A549 (cell line): ENCODE data around the gene C2CD2.

ENCODE experiments used
- BHLHE40 ChIP-seq: IDR thresholded peaks from 2 replicates; pipeline ENCODE4 v1.6.1; 2012; ENCODE audit warnings: low read depth, low read length, inconsistent platforms
- HOXA7 ChIP-seq: fragments of 250-450 bp; sonication (Bioruptor Pico); IDR thresholded peaks from 2 replicates; pipeline ENCODE4 v1.5.0; 2020; ENCODE audit warnings: mild to moderate bottlenecking, moderate library complexity
- POLR2A ChIP-seq: IDR thresholded peaks from 2 replicates; pipeline ENCODE4 v1.6.1; 2012; ENCODE audit warnings: mild to moderate bottlenecking, low read length
- POLR2AphosphoS2 ChIP-seq: conservative IDR thresholded peaks from 2 replicates; pipeline ENCODE4 v1.6.1; 2012; ENCODE audit warnings: low read length, improper control_type of control experiment, inconsistent platforms
- TF ChIP-seq, protein P1 (sequence below): IDR thresholded peaks from 2 replicates; pipeline ENCODE4 v1.6.1; 2012

DNA sequence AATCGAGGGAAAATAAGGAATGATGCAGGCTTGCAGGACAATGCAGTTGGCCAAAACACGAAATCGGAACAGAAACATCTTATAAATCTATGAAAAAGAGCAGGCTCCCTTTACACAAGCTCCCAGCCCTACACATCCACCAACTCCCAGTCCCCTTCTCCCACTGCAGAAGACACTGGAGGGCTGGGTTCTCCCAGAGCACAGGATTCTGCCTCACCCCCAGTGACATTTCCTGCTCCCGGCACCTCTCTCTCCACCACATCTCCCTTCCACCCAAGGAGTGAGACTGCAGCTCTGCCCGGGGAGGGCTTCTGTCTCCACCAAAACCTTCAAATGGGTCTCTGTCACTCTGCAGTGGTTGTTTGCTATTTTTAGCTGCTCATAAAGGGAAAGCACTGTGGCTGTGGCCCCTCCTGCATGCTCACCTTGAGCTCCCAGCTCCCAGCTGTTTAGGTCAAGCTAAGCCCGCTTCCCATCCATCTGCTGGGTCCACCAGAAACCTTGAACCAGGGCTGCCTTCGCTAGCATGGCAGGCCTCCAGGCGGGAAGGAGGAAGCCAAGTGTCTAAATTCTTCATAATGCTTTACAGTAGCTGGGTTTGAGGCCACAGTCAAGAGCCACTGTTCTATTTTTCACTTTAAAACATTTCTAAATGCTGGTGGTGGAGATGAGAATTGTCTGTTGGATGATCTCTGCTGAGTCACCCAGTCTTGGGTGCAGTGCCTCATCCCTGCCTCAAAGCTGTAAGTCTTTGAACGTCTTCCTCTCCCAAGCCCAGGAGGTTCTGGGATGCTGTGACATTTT, 3.3 kb upstream of the C2CD2 start:
- TF ChIP-seq POLR2AphosphoS2 (no peak), HOXA7 (CRISPR knock-in tag) (no peak), BHLHE40 (no peak), POLR2A (no peak)
- TF ChIP-seq, protein P1, sequence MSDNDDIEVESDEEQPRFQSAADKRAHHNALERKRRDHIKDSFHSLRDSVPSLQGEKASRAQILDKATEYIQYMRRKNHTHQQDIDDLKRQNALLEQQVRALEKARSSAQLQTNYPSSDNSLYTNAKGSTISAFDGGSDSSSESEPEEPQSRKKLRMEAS, result peak; percentile 38; the same call in 1 of the 2 replicates
